IMR-90 (cell line): ENCODE data around the gene CRTC1. TPM values are rescaled to one million over a fixed set of nuclear protein-coding genes. Genes with fewer than 3 reads are reported as not detected.

Source experiments
- ATAC-seq: fragments of 200-7000 bp; cut with Tn5 transposase; 2 replicates; pipeline ENCODE4 v1.9.1; 2020; ENCODE audit warnings: low read depth, mild to moderate bottlenecking, moderate library complexity
- BruUV-seq: library from RNA; stranded (reverse); fragments of 400-500 nt; replicated peaks from 2 replicates; lab custom pipeline; 2021; lab: Mats Ljungman, UMichigan
- CTCF ChIA-PET: fragments of 300-600 bp; formaldehyde crosslinking; extraction: SDS; loops from one replicate; lab custom pipeline; 2021; ENCODE audit warnings: antibody characterized with exemption; lab: Yijun Ruan, JAX
- POLR2A ChIA-PET: fragments of 300-600 bp; sonication (Branson Sonifier 250); formaldehyde crosslinking; loops from one replicate; lab custom pipeline; 2022; ENCODE audit warnings: antibody characterized with exemption; ENCODE audit not compliant: unreplicated experiment; lab: Charles Lee
- DNase-seq: peaks from one replicate; pipeline ENCODE4 v3.0.0; 2013
- H2AFZ ChIP-seq: replicated peaks from 2 replicates; pipeline ENCODE3; 2013; ENCODE audit warnings: low read length, mild to moderate bottlenecking; ENCODE audit not compliant: poor library complexity
- H2AK5ac ChIP-seq: 2 replicates; pipeline ENCODE4 v1.6.1; 2013; ENCODE audit warnings: low read depth, low read length, inconsistent platforms
- H2AK9ac ChIP-seq: replicated peaks from 2 replicates; pipeline ENCODE3; 2013; ENCODE audit warnings: mild to moderate bottlenecking, low read depth, low read length, moderate library complexity; ENCODE audit not compliant: poor library complexity
- H2BK120ac ChIP-seq: 2 replicates; pipeline ENCODE4 v1.6.1; 2013; ENCODE audit warnings: low read depth, low read length, inconsistent platforms
- H2BK15ac ChIP-seq: 3 replicates; pipeline ENCODE4 v1.6.1; 2013; ENCODE audit warnings: low read depth, low read length, inconsistent platforms
- H2BK20ac ChIP-seq: 2 replicates; pipeline ENCODE4 v1.6.1; 2013; ENCODE audit warnings: low read depth, mild to moderate bottlenecking, inconsistent platforms, low read length, moderate library complexity
- H2BK5ac ChIP-seq: 2 replicates; pipeline ENCODE4 v1.6.1; 2013; ENCODE audit warnings: mild to moderate bottlenecking, low read depth, low read length, inconsistent platforms; ENCODE audit not compliant: poor library complexity, severe bottlenecking
- H3K14ac ChIP-seq: replicated peaks from 2 replicates; pipeline ENCODE4 v1.6.1; 2013; ENCODE audit warnings: low read depth, low read length, inconsistent platforms
- H3K18ac ChIP-seq: 2 replicates; pipeline ENCODE4 v1.6.1; 2013; ENCODE audit warnings: low read depth, low read length, control low read depth
- H3K23ac ChIP-seq: 2 replicates; pipeline ENCODE4 v1.6.1; 2013; ENCODE audit warnings: low read depth, low read length, inconsistent platforms
- H3K27ac ChIP-seq: 2 replicates; pipeline ENCODE4 v1.5.1; 2013; ENCODE audit warnings: mild to moderate bottlenecking, control low read depth, low read length; ENCODE audit not compliant: insufficient read depth
- H3K27me3 ChIP-seq: 2 replicates; pipeline ENCODE4 v1.6.1; 2013; ENCODE audit warnings: low read length; ENCODE audit not compliant: control insufficient read depth, insufficient read depth
- H3K36me3 ChIP-seq: 2 replicates; pipeline ENCODE4 v1.6.1; 2013; ENCODE audit warnings: low read length, mixed read lengths; ENCODE audit not compliant: control insufficient read depth, insufficient read depth
- H3K4ac ChIP-seq: 2 replicates; pipeline ENCODE4 v1.6.1; 2013; ENCODE audit warnings: low read depth, low read length, inconsistent platforms
- H3K4me1 ChIP-seq: 2 replicates; pipeline ENCODE4 v1.6.1; 2013; ENCODE audit warnings: low read length, mixed read lengths; ENCODE audit not compliant: control insufficient read depth, insufficient read depth
- H3K4me2 ChIP-seq: 2 replicates; pipeline ENCODE4 v1.6.1; 2013; ENCODE audit warnings: low read depth, mild to moderate bottlenecking, control low read depth, low read length, moderate library complexity
- H3K4me3 ChIP-seq: 2 replicates; pipeline ENCODE4 v1.5.1; 2013; ENCODE audit warnings: low read depth, mild to moderate bottlenecking, control low read depth, low read length, moderate library complexity; ENCODE audit not compliant: insufficient read depth
- H3K56ac ChIP-seq: 2 replicates; pipeline ENCODE4 v1.6.1; 2013; ENCODE audit warnings: low read length, inconsistent platforms; ENCODE audit not compliant: insufficient read depth; ENCODE audit errors: extremely low read depth
- H3K79me1 ChIP-seq, 2 experiments: 2 replicates each; pipeline ENCODE4 v1.6.1; 2013; ENCODE audit warnings: low read length in 2 of 2, inconsistent platforms in 1 of 2, low read depth in 1 of 2
- H3K9ac ChIP-seq: 2 replicates; pipeline ENCODE4 v1.6.1; 2013; ENCODE audit warnings: low read depth, low read length, control low read depth
- H3K9me1 ChIP-seq: 2 replicates; pipeline ENCODE4 v1.6.1; 2013; ENCODE audit warnings: low read length, inconsistent platforms; ENCODE audit not compliant: insufficient read depth
- H3K9me3 ChIP-seq: 2 replicates; pipeline ENCODE4 v1.6.1; 2013; ENCODE audit warnings: low read length; ENCODE audit not compliant: control insufficient read depth, insufficient read depth
- H4K20me1 ChIP-seq: 2 replicates; pipeline ENCODE4 v1.6.1; 2013; ENCODE audit warnings: low read length, inconsistent platforms; ENCODE audit not compliant: insufficient read depth
- H4K5ac ChIP-seq: 2 replicates; pipeline ENCODE4 v1.6.1; 2013; ENCODE audit warnings: mild to moderate bottlenecking, low read depth, low read length, control low read depth
- H4K8ac ChIP-seq, 2 experiments: 2 replicates each; pipeline ENCODE4 v1.6.1; 2013; ENCODE audit warnings: low read depth in 2 of 2, low read length in 2 of 2, control low read depth in 1 of 2, inconsistent platforms in 1 of 2
- H4K91ac ChIP-seq: 2 replicates; pipeline ENCODE4 v1.6.1; 2013; ENCODE audit warnings: low read depth, low read length, inconsistent platforms; ENCODE audit not compliant: insufficient read depth
- BHLHE40 ChIP-seq: fragments of 150-350 bp; IDR thresholded peaks from 2 replicates; pipeline ENCODE4 v1.6.1; 2016; ENCODE audit warnings: mild to moderate bottlenecking, low read depth, low read length
- CEBPB ChIP-seq: IDR thresholded peaks from 2 replicates; pipeline ENCODE4 v1.6.1; 2012; ENCODE audit warnings: low read depth, low read length, improper control_type of control experiment
- CHD1 ChIP-seq: IDR thresholded peaks from 2 replicates; pipeline ENCODE4 v1.6.1; 2012; ENCODE audit warnings: low read depth, low read length, improper control_type of control experiment
- CTCF ChIP-seq: conservative IDR thresholded peaks from 2 replicates; pipeline ENCODE4 v1.5.1; 2012; ENCODE audit warnings: mild to moderate bottlenecking, low read depth, low read length, improper control_type of control experiment
- ELK1 ChIP-seq: fragments of 150-350 bp; IDR thresholded peaks from 2 replicates; pipeline ENCODE4 v1.6.1; 2016; ENCODE audit warnings: low read depth, mild to moderate bottlenecking, low read length, moderate library complexity, borderline replicate concordance
- FOS ChIP-seq: fragments of 150-350 bp; IDR thresholded peaks from 2 replicates; pipeline ENCODE4 v1.6.1; 2016; ENCODE audit warnings: low read depth, low read length
- MAFK ChIP-seq: IDR thresholded peaks from 2 replicates; pipeline ENCODE4 v1.6.1; 2012; ENCODE audit warnings: low read depth, low read length, improper control_type of control experiment
- MAZ ChIP-seq: IDR thresholded peaks from 2 replicates; pipeline ENCODE4 v1.6.1; 2012; ENCODE audit warnings: low read depth, mild to moderate bottlenecking, low read length, improper control_type of control experiment, moderate library complexity, borderline replicate concordance
- MXI1 ChIP-seq: IDR thresholded peaks from 2 replicates; pipeline ENCODE4 v1.6.1; 2012; ENCODE audit warnings: low read depth, mild to moderate bottlenecking, low read length, moderate library complexity, borderline replicate concordance
- POLR2A ChIP-seq: IDR thresholded peaks from 2 replicates; pipeline ENCODE4 v1.6.1; 2012; ENCODE audit warnings: mild to moderate bottlenecking, low read depth, low read length
- RAD21 ChIP-seq: IDR thresholded peaks from 2 replicates; pipeline ENCODE4 v1.6.1; 2012; ENCODE audit warnings: low read length, improper control_type of control experiment
- SMC3 ChIP-seq: fragments of 150-350 bp; IDR thresholded peaks from 2 replicates; pipeline ENCODE4 v1.6.1; 2016; ENCODE audit warnings: low read depth, mild to moderate bottlenecking, antibody characterized with exemption, low read length, moderate library complexity
- USF2 ChIP-seq: fragments of 150-350 bp; IDR thresholded peaks from 2 replicates; pipeline ENCODE4 v1.6.1; 2017; ENCODE audit warnings: mild to moderate bottlenecking, antibody characterized with exemption, low read length, low read depth
- WGBS, 2 experiments: methylation state at CpG; one replicate each; pipeline versions ENCODE4 v1.1.5 to v1.1.7; 2013; ENCODE audit warnings: missing lambda C conversion rate in 2 of 2; ENCODE audit not compliant: insufficient read length in 1 of 2; ENCODE audit errors: extremely low coverage in 2 of 2; 5-methylcytosine and 5-hydroxymethylcytosine counted together
- dilution Hi-C: fragments of 300-500 bp; cut with HindIII; formaldehyde crosslinking; loops from one replicate; pipeline ENCODE4 v1.14.3; 2018; ENCODE audit warnings: low sequenced_read_pairs; ENCODE audit not compliant: unreplicated experiment
- in situ Hi-C: fragments of 300-500 bp; cut with MboI; formaldehyde crosslinking; loops from 3 replicates; pipeline ENCODE4 v1.14.3; 2019; ENCODE audit warnings: low sequenced_read_pairs, inconsistent platforms, mixed read lengths
- intact Hi-C: fragments of 100-400 bp; cut with micrococcal nuclease; formaldehyde crosslinking; loops from 2 replicates; pipeline ENCODE4 v1.10.0; 2022
- polyA plus RNA-seq, 3 experiments: library from polyadenylated mRNA; depleted of rRNA; stranded (reverse); fragments of >200 nt; gene quantifications; 2 replicates each; pipeline ENCODE4 v1.2.3, GENCODE V29; 2012; ENCODE audit warnings: low replicate concordance in 1 of 3
- total RNA-seq: library from RNA; depleted of rRNA; stranded (reverse); fragments of >200 nt; gene quantifications from 2 replicates; pipeline ENCODE4 v1.2.3, GENCODE V29; 2012

Gene CRTC1
- total and polyA plus RNA-seq, 2 of the 4 experiments (the other 2 are of a cell fraction): 0.18 to 5.7 TPM

GRCh38 chr19:18761531-18762110 is 78.1 kb downstream of the CRTC1 start:
- H2BK5ac ChIP-seq: no peak overlapping the region
- no peak overlapping the region for H2AFZ ChIP-seq
- H2BK120ac ChIP-seq: no peak overlapping the region
- H4K20me1 ChIP-seq: no peaks in the 10 kb centered on the region
- no peak for DNase-seq
- BruUV-seq: no TSS peak
- H3K4ac ChIP-seq: no peak overlapping the region
- no peak for ATAC-seq
- no peak overlapping the region for H2AK9ac ChIP-seq
- WGBS, 2 experiments: 100% methylated on average over 2 of the region's 16 CpGs; no CpG with 5 or more reads in 1 of the 2 experiments
- H3K4me1 ChIP-seq: peaks cover 4% of the 10 kb centered on the region
- no peak overlapping the region for H4K91ac ChIP-seq
- H3K56ac ChIP-seq: no peak overlapping the region
- H3K36me3 ChIP-seq: peaks cover 3% of the 10 kb centered on the region; the same call in 1 of the 2 replicates
- no peak overlapping the region for H3K23ac ChIP-seq
- H3K4me2 ChIP-seq: no peak overlapping the region
- H2AK5ac ChIP-seq: no peak overlapping the region
- H4K8ac ChIP-seq: no peak overlapping the region
- H3K9me1 ChIP-seq: 0 out of 2 replicates have a peak, but pooled peaks cover 3% of the 10 kb centered on the region
- dilution Hi-C loops (no loop called here), in situ Hi-C loops (no loop called here), intact Hi-C loops (no loop called here)
- no peak overlapping the region for H3K4me3 ChIP-seq
- H3K18ac ChIP-seq: no peak overlapping the region
- H2BK15ac ChIP-seq: no peak overlapping the region
- no peak overlapping the region for H3K14ac ChIP-seq
- CTCF ChIA-PET: interaction anchor here (0.9 to 1.5 kb wide), 2 partner anchors 9 to 10 kb away, joined by 3 read pairs; no protein-coding TSS in a partner anchor
- H4K5ac ChIP-seq: no peak overlapping the region
- no peak for TF ChIP-seq RAD21
- no peak for TF ChIP-seq BHLHE40
- TF ChIP-seq FOS: no peak
- no peak for TF ChIP-seq MAFK
- TF ChIP-seq USF2: no peak
- no peak for TF ChIP-seq CEBPB
- no peak for TF ChIP-seq MXI1
- TF ChIP-seq SMC3: no peak
- no peak for TF ChIP-seq POLR2A
- no peak for TF ChIP-seq CTCF
- TF ChIP-seq CHD1: no peak
- no peak for TF ChIP-seq ELK1
- TF ChIP-seq MAZ: no peak
- H3K27me3 ChIP-seq: no peaks in the 10 kb centered on the region
- H3K9ac ChIP-seq: no peak overlapping the region
- POLR2A ChIA-PET: no interaction called here
- H2BK20ac ChIP-seq: no peak overlapping the region
- no peaks in the 10 kb centered on the region for H3K9me3 ChIP-seq
- H3K79me1 ChIP-seq: no peaks in the 10 kb centered on the region
- H3K27ac ChIP-seq: no peak overlapping the region
